ENCODE measurements around the gene KRTAP5-3.
"Not testable (repeated sequence)": the region's sequence is repeated elsewhere in the genome, so short reads cannot be mapped to it uniquely, and the experiment has no call there.

DNA sequence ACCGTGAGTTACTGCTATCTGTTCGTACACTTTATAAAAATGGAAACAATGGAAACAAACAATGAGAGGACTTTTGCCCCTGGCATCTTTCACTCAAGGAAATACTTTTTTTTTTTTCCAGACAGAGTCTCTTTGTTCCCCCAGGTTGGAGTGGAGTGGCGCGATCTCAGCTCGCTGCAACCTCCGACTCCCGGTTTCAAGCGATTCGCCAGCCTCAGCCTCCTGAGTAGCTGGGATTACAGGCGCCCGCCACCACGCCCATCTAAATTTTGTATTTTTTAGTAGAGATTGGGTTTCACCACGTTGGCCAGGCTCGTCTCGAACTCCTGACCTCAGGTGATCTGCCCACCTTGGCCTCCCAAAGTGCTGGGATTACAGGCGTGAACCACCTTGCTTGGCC is 32.5 kb downstream of the KRTAP5-3 start:
- TF ChIP-seq POLR2A (IDR thresholded peaks at IDR 0.05); POLR2AphosphoS5 (IDR thresholded peaks at IDR 0.05); EP300 (IDR thresholded peaks at IDR 0.05; ENCODE audit: low read depth): not testable (repeated sequence)
- TF ChIP-seq, protein P1, sequence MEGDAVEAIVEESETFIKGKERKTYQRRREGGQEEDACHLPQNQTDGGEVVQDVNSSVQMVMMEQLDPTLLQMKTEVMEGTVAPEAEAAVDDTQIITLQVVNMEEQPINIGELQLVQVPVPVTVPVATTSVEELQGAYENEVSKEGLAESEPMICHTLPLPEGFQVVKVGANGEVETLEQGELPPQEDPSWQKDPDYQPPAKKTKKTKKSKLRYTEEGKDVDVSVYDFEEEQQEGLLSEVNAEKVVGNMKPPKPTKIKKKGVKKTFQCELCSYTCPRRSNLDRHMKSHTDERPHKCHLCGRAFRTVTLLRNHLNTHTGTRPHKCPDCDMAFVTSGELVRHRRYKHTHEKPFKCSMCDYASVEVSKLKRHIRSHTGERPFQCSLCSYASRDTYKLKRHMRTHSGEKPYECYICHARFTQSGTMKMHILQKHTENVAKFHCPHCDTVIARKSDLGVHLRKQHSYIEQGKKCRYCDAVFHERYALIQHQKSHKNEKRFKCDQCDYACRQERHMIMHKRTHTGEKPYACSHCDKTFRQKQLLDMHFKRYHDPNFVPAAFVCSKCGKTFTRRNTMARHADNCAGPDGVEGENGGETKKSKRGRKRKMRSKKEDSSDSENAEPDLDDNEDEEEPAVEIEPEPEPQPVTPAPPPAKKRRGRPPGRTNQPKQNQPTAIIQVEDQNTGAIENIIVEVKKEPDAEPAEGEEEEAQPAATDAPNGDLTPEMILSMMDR (IDR thresholded peaks at IDR 0.05) = not testable (repeated sequence)
